Skeletal muscle tissue (tissue), 5 donors: ENCODE data around the gene SGCB. TPM values are rescaled to one million over a fixed set of nuclear protein-coding genes. Genes with fewer than 3 reads are reported as not detected.

Experiments
- H3K27ac ChIP-seq: one replicate; pipeline ENCODE4 v1.7.0; 2013; ENCODE audit warnings: mild to moderate bottlenecking, low read depth, low read length, inconsistent platforms
- H3K27me3 ChIP-seq, 3 donors: one replicate each; pipeline ENCODE4 v1.7.0; 2013; ENCODE audit warnings: low read length in 3 of 3; ENCODE audit not compliant: control insufficient read depth in 3 of 3, insufficient read depth in 3 of 3
- H3K36me3 ChIP-seq, 3 donors: one replicate each; pipeline ENCODE4 v1.7.0; 2013; ENCODE audit warnings: low read length in 3 of 3; ENCODE audit not compliant: control insufficient read depth in 3 of 3, insufficient read depth in 3 of 3
- H3K4me1 ChIP-seq, 3 donors: one replicate each; pipeline ENCODE4 v1.7.0; 2013; ENCODE audit warnings: low read length in 3 of 3, mild to moderate bottlenecking in 3 of 3; ENCODE audit not compliant: control insufficient read depth in 3 of 3, insufficient read depth in 3 of 3
- H3K4me3 ChIP-seq, 3 donors: one replicate each; pipeline ENCODE4 v1.7.0; 2013; ENCODE audit warnings: low read length in 3 of 3
- H3K9ac ChIP-seq, 3 donors: one replicate each; pipeline ENCODE4 v1.7.0; 2013; ENCODE audit warnings: low read length in 3 of 3, mild to moderate bottlenecking in 3 of 3, moderate library complexity in 2 of 3, low read depth in 1 of 3
- H3K9me3 ChIP-seq, 3 donors: one replicate each; pipeline ENCODE4 v1.7.0; 2013; ENCODE audit warnings: low read length in 3 of 3; ENCODE audit not compliant: control insufficient read depth in 3 of 3
- small RNA-seq: library from RNA; depleted of rRNA; stranded (forward); fragments of <200 nt; gene quantifications from one replicate; pipeline ENCODE3, GENCODE V24; 2014
- total RNA-seq: library from RNA; depleted of rRNA; stranded (reverse); fragments of >200 nt; gene quantifications from one replicate; pipeline ENCODE4 v1.2.3, GENCODE V29; 2014
- donor health status: Osteomylitis.

Gene SGCB
- total RNA-seq, 1 donor from 2014 or later = 75.7 TPM

DNA sequence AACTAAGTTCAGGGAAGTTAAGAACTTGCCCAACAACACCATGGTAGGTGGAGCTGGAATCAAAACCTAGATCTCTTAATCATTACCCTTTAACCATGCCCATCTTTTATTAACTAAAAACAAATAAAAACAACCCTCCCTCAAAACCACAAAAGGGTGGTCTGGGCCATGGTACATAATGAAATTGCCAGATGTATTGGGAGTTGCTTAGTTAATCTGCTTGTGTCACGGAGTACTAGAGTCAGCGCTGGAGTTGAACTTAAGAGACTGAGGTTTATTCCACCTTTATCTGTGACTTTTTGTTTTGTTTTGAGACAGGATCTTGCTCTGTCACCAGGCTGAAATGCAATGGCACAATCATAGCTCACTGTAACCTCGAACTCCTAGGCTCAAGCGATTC, 31.2 kb downstream of the SGCB start:
- no peaks in the 10 kb centered on the region for H3K9me3 ChIP-seq
- peaks cover 0 to 22% (median 5%) of the 10 kb centered on the region in 3 donors for H3K36me3 ChIP-seq
- no peak overlapping the region for H3K9ac ChIP-seq
- H3K4me1 ChIP-seq = no peaks in the 10 kb centered on the region
- no peak overlapping the region for H3K27ac ChIP-seq
- no peak overlapping the region for H3K4me3 ChIP-seq
- H3K27me3 ChIP-seq = no peaks in the 10 kb centered on the region

DNA sequence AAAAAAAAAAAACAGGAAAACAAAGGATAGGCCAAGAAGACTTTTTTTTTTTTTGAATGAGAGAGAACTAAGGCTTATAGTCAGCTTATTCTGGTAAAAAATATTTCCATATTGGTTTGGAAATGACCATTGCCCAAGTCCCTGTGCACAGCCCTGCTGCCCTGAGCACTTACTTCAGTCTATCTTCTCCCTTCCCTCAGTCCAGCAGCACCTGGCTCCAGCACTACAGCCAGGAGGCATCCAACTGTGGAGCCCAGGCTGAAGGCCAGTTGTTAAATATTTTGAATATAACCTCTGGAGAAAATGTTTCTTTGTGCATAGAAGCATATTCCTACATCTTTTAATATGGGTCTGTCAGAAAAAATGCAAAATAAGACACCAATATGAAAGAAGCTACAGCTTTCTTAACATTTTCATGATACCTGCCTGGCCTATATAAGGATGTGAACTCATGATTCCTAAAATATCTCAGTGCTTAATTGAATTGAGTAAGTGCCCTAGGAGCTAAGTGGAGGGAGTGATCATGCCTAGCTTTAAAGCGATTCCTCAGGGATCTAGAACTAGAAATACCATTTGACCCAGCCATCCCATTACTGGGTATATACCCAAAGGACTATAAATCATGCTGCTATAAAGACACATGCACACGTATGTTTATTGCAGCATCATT, 32.4 kb downstream of the SGCB start:
- no peaks in the 10 kb centered on the region for H3K27me3 ChIP-seq
- peaks cover 0 to 14% (median 2%) of the 10 kb centered on the region in 3 donors for H3K36me3 ChIP-seq
- no peaks in the 10 kb centered on the region for H3K9me3 ChIP-seq
- no peaks in the 10 kb centered on the region for H3K4me1 ChIP-seq
- H3K4me3 ChIP-seq = no peak overlapping the region
- no peak overlapping the region for H3K9ac ChIP-seq
- no peak overlapping the region for H3K27ac ChIP-seq

DNA sequence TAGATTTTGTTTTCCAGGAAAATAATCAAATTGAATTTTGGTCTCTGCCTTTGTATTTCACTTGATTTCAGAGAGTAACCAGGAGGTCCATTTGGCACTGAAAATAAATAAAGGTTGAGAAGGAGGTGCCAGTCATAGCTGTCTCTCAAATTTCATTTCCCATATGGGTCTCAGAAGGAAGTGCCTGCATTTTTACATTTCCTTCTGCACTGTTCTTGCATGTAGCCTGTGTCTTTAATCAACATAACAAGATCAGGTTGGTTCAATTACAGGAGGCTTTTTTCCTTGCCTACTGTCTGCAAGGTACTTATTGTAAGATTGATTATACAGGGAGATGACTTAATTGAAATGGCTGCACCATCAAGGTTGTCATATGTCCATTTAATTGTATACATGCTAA, 33.7 kb downstream of the SGCB start:
- Histone ChIP-seq H3K27ac (no peak overlapping the region), H3K9ac (no peak overlapping the region), H3K9me3 (no peaks in the 10 kb centered on the region), H3K4me3 (no peak overlapping the region), H3K27me3 (no peaks in the 10 kb centered on the region), H3K4me1 (no peaks in the 10 kb centered on the region), H3K36me3 (peaks cover 0 to 9% (median 0%) of the 10 kb centered on the region in 3 donors)

DNA sequence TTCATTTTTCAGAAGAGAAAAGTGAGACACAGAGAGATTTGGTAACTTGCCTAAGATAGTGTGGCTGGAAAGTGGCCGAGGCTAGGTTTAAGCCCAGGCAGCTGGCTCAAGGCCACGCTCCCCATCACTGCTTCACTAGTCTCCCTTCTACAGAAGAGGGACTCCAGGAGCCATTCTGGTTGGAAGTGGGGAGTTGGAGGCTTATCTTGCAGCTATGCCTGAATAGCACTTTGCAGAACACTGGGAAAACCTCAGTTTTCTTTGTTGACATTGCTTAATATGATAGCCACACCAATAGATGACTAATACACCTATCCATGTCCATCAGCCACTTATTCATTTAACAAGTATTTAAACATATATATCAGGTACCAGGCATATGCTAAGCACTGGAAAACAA, 36.5 kb downstream of the SGCB start:
- no peak overlapping the region for H3K27ac ChIP-seq
- H3K9ac ChIP-seq = no peak overlapping the region
- peaks cover 0 to 10% (median 0%) of the 10 kb centered on the region in 3 donors for H3K36me3 ChIP-seq
- no peaks in the 10 kb centered on the region for H3K4me1 ChIP-seq
- H3K4me3 ChIP-seq = no peak overlapping the region
- H3K9me3 ChIP-seq = no peaks in the 10 kb centered on the region
- no peaks in the 10 kb centered on the region for H3K27me3 ChIP-seq

DNA sequence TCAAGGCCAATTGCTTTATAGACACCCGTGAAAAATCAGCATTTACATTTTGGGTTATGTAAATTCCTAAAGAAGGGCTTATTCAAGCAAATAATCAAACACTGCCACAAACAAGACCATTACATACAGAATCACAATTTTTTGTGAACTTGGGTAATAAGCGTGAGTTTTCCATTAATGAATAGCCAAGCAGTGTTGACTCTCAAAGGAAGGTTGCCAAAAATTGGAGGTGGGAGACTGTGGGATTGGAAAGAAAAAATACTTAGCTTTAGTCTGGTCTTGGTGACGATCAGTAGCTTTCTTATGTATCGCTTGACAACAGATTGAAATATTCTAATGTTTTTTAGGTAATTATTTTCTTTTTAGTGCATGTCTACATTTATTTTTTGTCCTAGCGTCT, 38.8 kb downstream of the SGCB start:
- no peak overlapping the region for H3K9ac ChIP-seq
- H3K9me3 ChIP-seq = no peaks in the 10 kb centered on the region
- no peaks in the 10 kb centered on the region for H3K4me1 ChIP-seq
- H3K27ac ChIP-seq = no peak overlapping the region
- H3K27me3 ChIP-seq = no peaks in the 10 kb centered on the region
- H3K36me3 ChIP-seq = peaks cover 0 to 14% (median 0%) of the 10 kb centered on the region in 3 donors
- no peak overlapping the region for H3K4me3 ChIP-seq

DNA sequence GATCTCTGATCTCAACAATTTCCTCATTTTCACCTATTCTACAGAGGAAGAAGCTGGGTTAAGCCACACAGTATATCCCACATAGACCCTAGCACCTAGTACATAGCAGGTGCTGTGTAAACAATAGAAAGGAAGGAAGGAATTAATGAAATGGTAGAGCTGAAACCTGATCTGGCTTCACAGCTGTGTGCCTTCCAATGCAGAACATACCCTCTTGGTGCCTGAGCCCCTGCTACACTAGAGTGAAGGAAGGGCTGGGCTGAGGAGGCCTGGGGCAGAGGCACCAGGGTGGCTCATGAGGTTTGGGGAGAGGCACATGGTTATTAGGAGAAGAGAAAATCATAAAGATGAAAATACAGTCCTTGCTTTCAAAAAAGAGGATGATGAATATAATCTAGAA, 39.3 kb downstream of the SGCB start:
- no peaks in the 10 kb centered on the region for H3K4me1 ChIP-seq
- H3K36me3 ChIP-seq = peaks cover 0 to 14% (median 0%) of the 10 kb centered on the region in 3 donors
- no peak overlapping the region for H3K27ac ChIP-seq
- H3K27me3 ChIP-seq = no peaks in the 10 kb centered on the region
- no peak overlapping the region for H3K4me3 ChIP-seq
- no peaks in the 10 kb centered on the region for H3K9me3 ChIP-seq
- H3K9ac ChIP-seq = no peak overlapping the region

DNA sequence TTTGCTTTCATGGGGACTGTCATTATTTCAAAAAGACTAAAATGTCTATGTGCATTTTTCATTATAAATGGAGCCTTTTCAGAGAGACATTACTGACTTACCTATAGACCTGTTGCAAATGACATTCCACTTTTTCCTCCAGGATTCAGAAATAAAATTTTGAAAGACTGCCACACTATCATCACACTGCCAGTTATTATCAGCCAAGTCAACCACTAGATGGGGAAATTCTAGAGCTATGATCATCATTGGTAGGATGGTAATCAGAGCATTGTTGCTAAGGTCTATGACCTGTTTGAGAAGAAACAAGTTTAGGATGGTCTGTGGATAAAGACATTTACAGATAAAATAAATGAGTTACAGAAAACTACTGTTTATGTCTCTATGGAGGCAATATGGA, 40.5 kb downstream of the SGCB start:
- no peak overlapping the region for H3K9ac ChIP-seq

DNA sequence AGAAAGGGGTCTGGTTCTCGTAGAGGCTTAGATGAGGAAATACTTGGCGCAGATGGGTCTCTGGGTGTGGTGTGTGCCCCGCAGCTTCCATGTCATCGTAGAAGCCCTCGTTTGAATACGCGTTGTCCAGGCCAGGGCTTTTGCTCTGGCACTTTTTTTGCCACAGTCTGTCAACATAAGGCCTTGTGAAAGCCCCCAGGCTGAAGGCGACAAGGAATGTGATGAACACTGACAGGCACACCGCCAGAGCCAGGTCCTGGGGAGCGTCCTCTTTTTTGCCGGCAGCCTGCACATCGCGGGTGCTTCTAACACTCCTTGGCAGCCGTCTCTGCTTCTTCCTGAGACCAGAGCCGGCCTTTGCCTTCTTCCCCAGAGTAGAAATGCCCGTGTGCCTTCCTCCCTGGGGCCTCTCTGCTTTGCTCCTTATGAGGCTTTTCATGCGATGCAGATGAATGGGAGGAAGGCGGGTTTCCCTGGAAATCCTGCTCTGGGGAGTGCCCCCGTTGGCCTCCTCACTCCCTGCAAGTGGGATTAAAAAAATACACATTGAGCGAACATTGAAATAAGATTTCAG, 42.4 kb downstream of the SGCB start:
- H3K4me3 ChIP-seq = no peak overlapping the region
- no peaks in the 10 kb centered on the region for H3K4me1 ChIP-seq
- H3K9ac ChIP-seq = no peak overlapping the region
- H3K27ac ChIP-seq = no peak overlapping the region
- no peaks in the 10 kb centered on the region for H3K27me3 ChIP-seq
- no peaks in the 10 kb centered on the region for H3K9me3 ChIP-seq
- peaks cover 0 to 9% (median 0%) of the 10 kb centered on the region in 3 donors for H3K36me3 ChIP-seq

More for the DNA sequence above, 40.5 kb downstream of the SGCB start:
- Histone ChIP-seq H3K4me1 (no peaks in the 10 kb centered on the region), H3K9me3 (no peaks in the 10 kb centered on the region), H3K4me3 (no peak overlapping the region), H3K27me3 (no peaks in the 10 kb centered on the region), H3K27ac (no peak overlapping the region), H3K36me3 (peaks cover 0 to 14% (median 0%) of the 10 kb centered on the region in 3 donors)

Small RNAs within 50 kb of the gene (small RNA-seq; reads per million reads assigned to genes)
- gene AC104784.1 = not detected

Other genes with a start within 250 kb of the SGCB start
- 28.2 TPM for gene DCUN1D4, start 195.1 kb downstream of the SGCB start, total RNA-seq
- 1.0 TPM for gene LRRC66, start 17.9 kb downstream of the SGCB start, total RNA-seq
- 0.52 TPM for gene SPATA18, start 13.0 kb upstream of the SGCB start, total RNA-seq